Small intestine (tissue), 7 donors: Measurements from ENCODE around the gene SHPK. TPM values are rescaled to one million over a fixed set of nuclear protein-coding genes. Genes with fewer than 3 reads are reported as not detected.

Source experiments
- DNase-seq, 2 donors: peaks; one replicate each; pipeline versions ENCODE4 v3.0.0 to v3.0.0-alpha.2; 2013
- FAIRE-seq: peaks from 2 replicates; lab custom pipeline; 2012; peaks lifted over from hg19 to GRCh38; lab: Jason Lieb, UNC
- H3K27ac ChIP-seq, 3 donors: one replicate each; pipeline ENCODE4 v1.5.1; 2013; ENCODE audit warnings: low read length in 2 of 3, mild to moderate bottlenecking in 2 of 3, control low read depth in 1 of 3, inconsistent platforms in 1 of 3, low read depth in 1 of 3, moderate library complexity in 1 of 3
- H3K27me3 ChIP-seq, 3 donors: one replicate each; pipeline ENCODE4 v1.6.1; 2013; ENCODE audit warnings: low read length in 3 of 3, inconsistent platforms in 1 of 3; ENCODE audit not compliant: control insufficient read depth in 3 of 3, insufficient read depth in 3 of 3
- H3K36me3 ChIP-seq, 3 donors: one replicate each; pipeline ENCODE4 v1.6.1; 2013; ENCODE audit warnings: low read length in 3 of 3, inconsistent platforms in 1 of 3, low read depth in 1 of 3, mild to moderate bottlenecking in 1 of 3, moderate library complexity in 1 of 3; ENCODE audit not compliant: control insufficient read depth in 3 of 3, insufficient read depth in 2 of 3
- H3K4me1 ChIP-seq, 3 donors: one replicate each; pipeline ENCODE4 v1.6.1; 2013; ENCODE audit warnings: low read length in 2 of 3, inconsistent platforms in 1 of 3, low read depth in 1 of 3, mild to moderate bottlenecking in 1 of 3, moderate library complexity in 1 of 3; ENCODE audit not compliant: control insufficient read depth in 3 of 3, insufficient read depth in 2 of 3
- H3K4me3 ChIP-seq, 3 donors: one replicate each; pipeline ENCODE4 v1.5.1; 2013; ENCODE audit warnings: low read length in 3 of 3, control low read depth in 1 of 3, inconsistent platforms in 1 of 3, low read depth in 1 of 3, mild to moderate bottlenecking in 1 of 3, moderate library complexity in 1 of 3
- H3K9me3 ChIP-seq, 2 donors: one replicate each; pipeline ENCODE4 v1.6.1; 2013; ENCODE audit warnings: low read depth in 1 of 2, low read length in 1 of 2; ENCODE audit not compliant: control insufficient read depth in 2 of 2, insufficient read depth in 1 of 2
- WGBS, 3 donors: extraction: QIAGEN DNeasy Blood & Tissue Kit; methylation state at CpG; one replicate each; pipeline ENCODE4 v1.1.7; 2013; 5-methylcytosine and 5-hydroxymethylcytosine counted together
- polyA plus RNA-seq, 4 donors: library from polyadenylated mRNA; stranded (reverse) in 3 of 4; unstranded in 1 of 4; fragments of 200-250 nt in 3 of 4; fragments of 120-200 nt in 1 of 4; gene quantifications; one replicate each; pipeline versions ENCODE4 v1.2.1 to v1.2.3, GENCODE V29; 2013
- donor health status: healthy with polysubstance abuse.
- donor health status: control.
- donor health status: control.
- donor health status: Bipolar disorder and iron deficiency.
- donor health status: healthy.

The SHPK gene
- polyA plus RNA-seq, 4 donors = 12.7 to 21.9 (median 18.1) TPM

DNA sequence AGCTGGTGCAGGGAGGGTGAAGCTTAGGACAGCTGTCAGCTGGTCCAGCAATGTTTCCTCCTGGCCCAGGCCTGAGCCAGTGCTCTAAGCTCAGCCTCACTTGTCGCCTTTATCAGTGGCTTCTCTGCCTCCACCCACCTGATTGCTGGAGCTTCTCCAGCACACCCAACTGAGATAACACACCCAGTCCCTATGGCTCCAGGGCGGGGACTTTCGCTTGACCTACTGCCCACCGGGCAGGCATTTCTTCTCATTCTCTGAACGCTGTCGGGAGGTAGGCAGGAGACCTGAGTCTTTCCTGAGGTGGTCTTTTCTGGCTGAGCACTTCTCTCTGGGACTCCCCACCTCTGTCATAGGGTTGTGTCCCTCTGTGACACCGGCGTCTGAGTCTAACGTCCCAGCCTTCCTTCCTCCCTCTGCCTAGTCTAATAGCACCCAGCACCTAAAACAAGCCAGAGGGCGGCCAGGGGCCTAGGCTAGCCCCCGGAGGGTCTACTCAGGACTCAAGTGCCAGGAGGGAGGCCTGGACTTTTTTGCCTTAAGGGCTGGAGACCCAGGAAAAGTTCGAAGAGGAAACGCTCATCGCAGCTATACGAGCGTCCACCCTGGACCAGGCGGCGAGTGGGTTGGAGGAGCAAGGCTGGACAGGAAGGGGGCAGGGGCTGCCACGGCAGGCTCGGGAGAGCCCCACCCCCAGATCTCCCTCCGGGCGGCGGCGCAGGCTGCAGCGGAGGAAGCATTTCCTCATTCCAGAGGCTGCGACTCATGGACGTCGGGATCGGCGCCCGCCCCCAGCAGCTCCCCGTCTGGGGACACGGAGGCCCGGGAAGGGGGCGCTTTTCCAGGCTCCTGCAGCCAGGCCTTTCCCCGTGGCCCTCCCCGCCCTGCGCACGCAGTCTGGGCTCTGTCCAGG is 31.6 kb upstream of the SHPK start:
- peaks cover 3 to 51% (median 9%) of the 10 kb centered on the region in 3 donors for H3K36me3 ChIP-seq
- 3 to 8% (median 5%) methylated on average over 35 to 39 of the region's 39 CpGs for WGBS, 3 donors
- FAIRE-seq (no peak), DNase-seq (peak; percentile 92 to 96)
- H3K9me3 ChIP-seq = no peaks in the 10 kb centered on the region
- peak overlapping the region; percentile 74 to 99 (median 81) for H3K4me3 ChIP-seq
- peak overlapping the region; percentile 93 to 100 (median 99) for H3K27ac ChIP-seq
- no peaks in the 10 kb centered on the region for H3K27me3 ChIP-seq
- peaks cover 0 to 14% (median 5%) of the 10 kb centered on the region in 3 donors for H3K4me1 ChIP-seq

DNA sequence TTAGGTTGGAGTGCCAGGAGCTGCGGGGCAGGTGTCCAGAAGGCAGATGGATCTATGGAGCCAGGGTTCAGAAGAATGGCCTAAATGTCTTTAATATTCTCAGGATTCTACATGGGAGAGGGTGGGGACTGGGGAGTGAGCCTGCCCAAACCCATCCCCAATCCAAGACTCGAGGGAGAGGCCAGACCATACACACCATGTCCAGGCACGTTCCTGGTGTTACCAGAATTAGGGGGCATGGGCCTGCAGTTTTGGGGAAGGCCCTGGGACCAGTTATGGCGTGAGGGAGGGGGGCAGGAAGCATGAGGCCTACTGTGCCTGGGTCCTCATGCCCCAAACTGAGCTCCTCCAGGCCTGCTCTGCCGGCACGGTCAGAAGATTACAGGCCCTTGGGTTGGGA is 30.5 kb upstream of the SHPK start:
- 73 to 90% (median 84%) methylated on average over 6 of the region's 6 CpGs for WGBS, 3 donors

DNA sequence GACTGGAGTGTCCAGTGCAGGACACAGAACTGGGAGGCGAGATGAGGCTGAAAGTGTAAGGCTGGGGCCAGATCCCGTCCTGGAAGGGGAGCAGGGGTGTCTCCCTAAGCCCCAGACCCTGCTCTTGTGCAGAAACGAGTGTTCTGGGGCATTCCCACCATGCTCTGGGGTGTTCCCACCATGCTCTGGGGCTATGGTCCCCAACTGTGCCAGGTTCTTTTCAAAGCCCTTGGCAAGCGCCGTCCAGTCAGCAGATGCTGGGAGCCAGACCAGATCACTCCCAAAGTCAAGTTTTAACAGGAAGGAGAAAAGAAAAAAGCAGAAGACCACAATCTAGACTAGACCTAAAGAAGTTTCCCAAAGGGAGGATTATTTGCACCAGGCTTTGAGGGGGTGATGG is 29.8 kb upstream of the SHPK start:
- no peak for FAIRE-seq
- WGBS, 3 donors = 76 to 90% (median 87%) methylated on average over 5 of the region's 5 CpGs
- H3K36me3 ChIP-seq = peaks cover 6 to 55% (median 9%) of the 10 kb centered on the region in 3 donors
- H3K27ac ChIP-seq = no peak overlapping the region
- H3K9me3 ChIP-seq = no peaks in the 10 kb centered on the region
- peaks cover 0 to 14% (median 5%) of the 10 kb centered on the region in 3 donors for H3K4me1 ChIP-seq
- no peak for DNase-seq
- H3K4me3 ChIP-seq = no peak overlapping the region
- no peaks in the 10 kb centered on the region for H3K27me3 ChIP-seq

More for the DNA sequence above, 30.5 kb upstream of the SHPK start:
- Histone ChIP-seq H3K4me1 (peaks cover 0 to 14% (median 5%) of the 10 kb centered on the region in 3 donors), H3K9me3 (no peaks in the 10 kb centered on the region), H3K27me3 (no peaks in the 10 kb centered on the region), H3K27ac (peak overlapping the region in 1 of 3 donors; percentile 100), H3K36me3 (peaks cover 6 to 53% (median 9%) of the 10 kb centered on the region in 3 donors), H3K4me3 (peak overlapping the region in 1 of 3 donors; percentile 27)
- no peak for FAIRE-seq
- DNase-seq = no peak

DNA sequence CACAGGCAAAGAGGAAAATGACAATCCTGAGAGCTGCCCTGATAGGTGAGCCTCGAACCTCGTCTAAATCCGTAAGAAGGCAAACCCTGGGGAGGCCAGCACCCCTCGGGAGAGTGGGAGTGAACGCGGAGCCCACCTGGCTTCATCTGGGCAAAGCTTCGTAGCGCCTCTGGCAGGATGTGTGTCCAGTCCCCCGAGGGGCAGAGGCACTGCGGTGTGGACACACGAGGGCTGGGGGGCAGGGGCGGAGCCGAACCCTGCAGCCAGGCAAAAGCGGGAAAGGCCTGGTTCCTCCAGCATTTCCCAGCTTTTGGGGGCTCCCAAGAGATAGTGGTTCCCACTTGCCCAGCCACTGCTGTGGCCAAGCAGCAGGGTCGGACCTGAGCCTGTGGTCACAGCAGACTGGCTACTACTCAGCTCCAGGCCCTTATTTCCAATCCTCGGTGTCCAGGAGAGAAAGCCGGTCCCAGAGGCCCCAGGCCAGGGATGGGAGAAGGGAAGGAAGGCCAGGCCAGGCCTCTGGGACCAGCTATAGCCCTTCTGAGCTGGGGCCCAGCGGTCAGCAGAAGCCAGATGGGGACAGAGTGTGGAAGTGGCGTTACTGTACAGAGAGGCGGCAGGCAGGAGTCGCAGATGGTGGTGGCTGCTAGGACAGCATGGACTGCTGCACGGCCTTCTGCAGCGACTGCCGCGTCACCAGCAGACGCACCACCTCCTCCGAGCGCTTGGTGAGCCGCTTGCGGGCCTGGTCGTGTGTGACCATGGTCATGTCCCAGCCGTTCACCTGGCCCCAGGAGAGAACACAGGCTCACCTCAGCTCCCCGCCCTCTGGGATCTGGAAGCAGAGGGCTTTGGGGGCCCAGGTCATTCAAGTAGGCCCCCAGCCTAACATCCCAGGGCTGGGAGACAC is 27.3 kb upstream of the SHPK start:
- Histone ChIP-seq H3K4me1 (peaks cover 0 to 13% (median 4%) of the 10 kb centered on the region in 3 donors), H3K4me3 (no peak overlapping the region), H3K27me3 (no peaks in the 10 kb centered on the region), H3K36me3 (peaks cover 6 to 76% (median 9%) of the 10 kb centered on the region in 3 donors), H3K9me3 (no peaks in the 10 kb centered on the region), H3K27ac (no peak overlapping the region)
- DNase-seq (no peak), FAIRE-seq (no peak)
- 89 to 93% (median 93%) methylated on average over 33 of the region's 33 CpGs for WGBS, 3 donors

DNA sequence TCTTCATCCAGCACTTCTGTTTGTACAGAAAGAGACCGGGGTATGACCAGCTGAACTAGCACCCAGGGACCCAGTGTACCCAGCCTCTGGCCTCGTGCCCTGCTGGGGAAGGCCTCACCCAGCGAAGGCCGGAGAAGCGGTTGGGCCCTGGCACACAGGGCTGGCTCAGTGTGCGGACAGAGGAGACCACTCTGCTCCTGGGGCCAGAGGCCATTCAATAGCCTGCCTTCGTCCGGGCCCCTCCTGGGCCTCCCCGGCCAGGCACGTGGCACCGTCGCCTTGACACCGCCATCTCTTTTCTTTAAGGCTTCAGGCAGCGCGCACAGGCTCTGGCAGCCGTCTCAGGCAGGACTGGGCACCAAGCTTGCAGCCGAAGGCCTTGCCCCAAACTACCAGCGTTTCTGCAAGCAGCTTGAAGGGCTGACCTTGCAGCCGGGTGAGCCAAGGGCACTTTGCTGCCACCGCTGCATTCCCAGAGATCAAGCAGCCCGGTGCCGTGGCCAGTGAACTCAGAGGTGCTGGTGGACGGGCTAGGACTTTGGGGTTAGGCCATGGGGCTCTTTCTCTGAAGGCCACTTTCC is 24.4 kb upstream of the SHPK start:
- no peak for FAIRE-seq
- no peaks in the 10 kb centered on the region for H3K27me3 ChIP-seq
- H3K9me3 ChIP-seq = no peaks in the 10 kb centered on the region
- H3K4me3 ChIP-seq = no peak overlapping the region
- peak overlapping the region in 1 of 3 donors; percentile 70 for H3K27ac ChIP-seq
- peaks cover 6 to 84% (median 9%) of the 10 kb centered on the region in 3 donors for H3K36me3 ChIP-seq
- WGBS, 3 donors = 78 to 89% (median 87%) methylated on average over 22 to 23 of the region's 23 CpGs
- peaks cover 0 to 9% (median 2%) of the 10 kb centered on the region in 3 donors for H3K4me1 ChIP-seq
- DNase-seq = no peak

DNA sequence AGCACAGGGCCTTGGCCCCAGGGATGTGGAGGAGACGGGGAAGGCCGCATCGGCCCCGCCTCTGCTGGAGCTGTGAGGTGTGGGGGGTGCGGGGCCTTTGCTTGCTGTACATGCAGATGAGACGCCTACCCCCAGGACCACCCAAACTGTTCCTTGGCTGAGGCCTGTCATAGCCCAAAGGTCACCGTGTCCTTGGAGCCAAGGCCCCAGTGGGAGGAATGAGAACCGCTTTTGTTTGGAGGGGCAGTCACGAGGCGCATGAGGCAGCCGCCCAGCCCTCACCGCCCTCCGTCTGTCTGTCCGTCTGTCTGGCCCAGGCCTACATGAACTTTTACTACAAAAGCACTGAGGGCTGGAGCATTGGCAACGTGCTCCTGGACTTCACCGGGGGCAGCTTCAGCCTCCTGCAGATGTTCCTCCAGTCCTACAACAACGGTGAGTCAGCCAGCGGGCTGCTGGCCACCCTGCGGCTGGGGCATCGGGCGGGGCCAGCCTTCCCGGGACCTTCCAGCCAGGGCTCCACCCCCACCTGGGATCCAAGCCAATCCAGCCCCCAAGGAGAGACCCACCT is 23.6 kb upstream of the SHPK start:
- H3K4me3 ChIP-seq = no peak overlapping the region
- FAIRE-seq = no peak
- WGBS, 3 donors = 46 to 64% (median 54%) methylated on average over 22 of the region's 22 CpGs
- peaks cover 0 to 9% (median 2%) of the 10 kb centered on the region in 3 donors for H3K4me1 ChIP-seq
- peaks cover 4 to 87% (median 9%) of the 10 kb centered on the region in 3 donors for H3K36me3 ChIP-seq
- DNase-seq = peak in 1 of 2 donors; percentile 58
- H3K9me3 ChIP-seq = no peaks in the 10 kb centered on the region
- H3K27ac ChIP-seq = peak overlapping the region in 1 of 3 donors; percentile 70
- H3K27me3 ChIP-seq = no peaks in the 10 kb centered on the region

DNA sequence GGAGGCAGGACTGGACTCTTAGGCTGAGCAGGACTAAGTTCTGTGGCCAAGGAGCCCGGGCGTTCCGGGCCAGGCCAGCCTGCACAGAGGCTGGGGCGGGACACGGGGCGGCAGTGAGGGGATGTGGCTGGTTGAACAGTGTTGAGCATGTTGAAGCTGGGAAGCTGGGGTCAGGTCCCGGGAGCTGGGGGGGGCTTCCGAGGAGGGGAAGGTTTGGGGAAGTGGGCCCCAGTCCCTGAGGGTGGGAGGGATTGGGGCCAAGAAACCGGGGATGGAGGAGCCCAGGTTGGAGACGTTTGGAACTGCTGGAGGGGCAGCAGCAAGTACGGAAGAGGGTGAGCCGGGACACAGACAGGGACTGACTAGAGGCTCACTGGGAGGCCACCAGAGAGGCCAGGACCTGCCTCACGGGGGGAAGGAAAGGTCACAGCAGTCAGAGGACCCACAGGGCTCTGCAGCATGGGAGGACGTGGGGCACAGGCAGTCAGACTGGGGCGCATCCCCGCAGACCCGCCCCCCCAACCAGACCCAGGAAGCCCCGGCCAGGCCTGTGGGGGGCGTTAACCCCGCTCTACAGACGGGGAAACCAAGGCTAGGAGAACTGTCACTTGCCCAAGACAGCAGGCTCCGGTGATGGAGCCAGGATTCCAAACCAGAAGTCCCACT is 22.9 kb upstream of the SHPK start:
- Histone ChIP-seq H3K36me3 (peaks cover 3 to 80% (median 3%) of the 10 kb centered on the region in 3 donors), H3K9me3 (no peaks in the 10 kb centered on the region)
- 71 to 77% (median 74%) methylated on average over 22 of the region's 22 CpGs for WGBS, 3 donors

More for the DNA sequence above, 22.9 kb upstream of the SHPK start:
- DNase-seq = no peak
- Histone ChIP-seq H3K4me3 (no peak overlapping the region), H3K4me1 (peaks cover 0 to 9% (median 2%) of the 10 kb centered on the region in 3 donors), H3K27ac (peak overlapping the region in 1 of 3 donors; percentile 70), H3K27me3 (no peaks in the 10 kb centered on the region)
- FAIRE-seq = no peak
